Stimulated activated naive CD4-positive, alpha-beta T cell treated with Interleukin-2 at 50 U/mL for 16 hours (primary cell): ENCODE data around the gene DRC1.

Experiments used
- DNase-seq: peaks from one replicate; lab custom pipeline; 2025; lab: John Stamatoyannopoulos, UW

The DRC1 gene

DNA sequence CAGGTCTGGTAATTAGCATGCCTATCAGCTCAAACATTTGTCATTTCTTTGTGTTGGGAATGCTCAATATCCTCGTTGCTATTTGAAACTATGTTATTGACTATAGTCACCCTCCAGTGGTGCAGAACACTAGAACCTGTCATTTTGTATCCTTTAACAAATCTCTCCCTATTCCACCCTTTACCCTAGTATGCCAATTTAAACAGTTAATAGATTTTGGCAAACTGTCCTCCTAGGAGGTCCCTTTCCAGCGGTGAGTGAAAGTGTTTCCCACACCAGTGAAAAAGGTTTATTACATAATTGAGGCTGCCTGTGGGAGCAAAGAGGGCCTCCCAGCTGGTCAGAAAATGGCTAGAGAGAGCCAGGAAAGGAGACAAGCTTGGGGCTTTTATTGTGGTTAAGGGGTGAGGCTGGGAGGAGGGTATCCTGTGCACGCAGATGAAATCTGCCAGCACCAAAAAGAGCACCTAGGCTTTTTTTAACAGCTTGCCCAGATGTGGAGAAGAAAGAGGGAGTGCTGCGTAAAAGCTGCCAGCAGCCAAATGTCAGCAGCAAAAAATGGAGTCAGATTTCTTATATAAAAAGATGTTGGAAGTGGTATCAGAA is 1.8 kb upstream of the DRC1 start:
- no peak for DNase-seq

DNA sequence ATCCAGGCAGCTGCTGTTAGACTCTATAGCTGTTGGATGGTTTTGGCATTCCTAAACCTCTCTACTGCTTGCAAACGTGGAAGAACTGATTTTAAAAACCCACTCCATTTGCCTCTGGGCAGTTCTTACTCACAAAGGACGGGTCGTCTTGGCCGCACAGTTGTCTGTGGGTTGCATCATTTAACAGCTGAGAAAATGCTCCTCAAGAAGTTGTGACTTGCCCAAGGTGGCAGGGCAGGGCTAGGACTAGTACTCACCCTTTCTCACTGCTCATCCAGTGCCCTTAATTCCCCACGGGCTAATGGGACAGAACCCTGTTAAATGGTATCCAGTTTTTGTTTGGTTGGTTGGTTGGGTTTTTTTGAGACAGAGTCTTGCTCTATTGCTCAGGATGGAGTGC is 997 bp upstream of the DRC1 start:
- DNase-seq, result no peak

DNA sequence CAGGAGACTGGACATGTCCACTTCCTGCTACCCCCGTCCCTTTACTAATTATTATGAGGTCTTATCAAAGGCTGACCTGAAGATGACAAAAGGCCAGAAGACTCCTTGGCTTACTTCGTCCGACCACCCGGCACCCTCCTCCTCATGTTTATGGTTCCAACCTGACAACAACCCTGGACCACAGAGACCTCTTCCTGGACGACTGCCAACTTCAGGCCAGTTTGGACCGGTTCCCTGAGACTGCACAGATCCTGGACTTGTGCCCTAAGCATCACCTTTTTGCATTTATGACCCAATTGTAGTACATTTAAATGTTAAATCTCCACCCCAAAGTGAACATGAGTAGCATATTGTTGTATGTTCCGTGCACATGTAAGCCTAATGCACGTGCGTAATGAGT is 5.8 kb downstream of the DRC1 start:
- DNase-seq, result no peak

DNA sequence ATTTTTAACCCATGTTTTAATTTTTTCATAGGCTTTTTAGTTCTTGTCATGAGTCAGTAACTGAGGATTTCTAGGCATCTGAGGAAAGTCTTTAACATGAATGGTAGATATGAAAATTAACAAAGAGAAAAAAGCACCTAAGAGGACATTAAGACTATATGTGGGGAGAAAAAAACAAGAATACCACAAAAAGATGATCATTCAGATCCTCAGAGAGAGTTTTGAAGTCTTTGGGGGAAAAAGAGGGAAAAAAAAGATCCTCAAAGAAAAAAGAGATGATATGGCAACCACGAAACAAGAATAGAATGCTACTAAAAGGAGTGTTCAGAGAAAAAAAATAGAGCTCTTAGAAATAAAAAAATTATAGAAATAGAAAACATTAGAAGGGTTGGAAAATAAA is 8.1 kb downstream of the DRC1 start:
- DNase-seq, result no peak

GRCh38 chr2:26410764-26411243 is 9.1 kb downstream of the DRC1 start:
- DNase-seq, result no peak

DNA sequence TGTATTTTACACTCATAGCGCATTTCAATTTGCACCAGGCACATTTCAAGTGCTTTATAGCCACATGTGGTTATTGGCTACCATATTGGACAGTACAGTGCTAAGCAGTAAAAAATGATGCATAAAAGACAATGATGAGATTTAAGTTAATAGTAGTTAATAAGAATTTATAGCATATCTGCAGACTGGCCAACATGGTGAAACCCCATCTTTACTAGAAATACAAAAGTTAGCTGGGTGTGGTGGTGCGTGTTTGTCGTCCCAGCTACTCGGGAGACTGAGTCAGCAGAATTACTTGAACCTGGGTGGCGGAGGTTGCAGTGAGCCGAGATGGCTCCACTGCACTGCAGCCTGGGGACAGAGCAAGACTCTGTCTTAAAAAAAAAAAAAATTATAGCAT is 9.7 kb downstream of the DRC1 start:
- no peak for DNase-seq

- DNase-seq, result no peak
These were observed 10.5 kb downstream of the DRC1 start for GRCh38 chr2:26412091-26412673.

- DNase-seq, result no peak
These were observed 12.6 kb downstream of the DRC1 start for GRCh38 chr2:26414311-26414710.

DNA sequence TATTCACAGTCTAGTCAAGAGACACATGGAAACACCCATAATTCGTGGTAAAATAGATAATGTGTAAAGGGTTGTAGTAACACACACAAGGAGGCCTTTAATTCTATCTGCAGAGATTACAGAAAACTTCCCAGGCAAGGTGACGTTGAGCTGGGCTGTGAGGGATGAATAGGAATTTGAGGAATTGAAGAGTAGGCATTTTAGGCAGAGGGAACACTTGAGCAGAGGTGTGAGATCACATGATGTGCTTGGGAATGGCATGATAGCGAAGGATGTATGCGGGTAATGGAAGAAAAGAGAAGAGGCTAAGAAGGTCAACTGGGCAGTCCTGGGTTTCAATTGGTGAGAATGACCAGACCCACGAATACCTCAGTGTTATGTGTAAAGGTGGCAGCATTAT is 20.2 kb downstream of the DRC1 start:
- DNase-seq, result no peak

DNA sequence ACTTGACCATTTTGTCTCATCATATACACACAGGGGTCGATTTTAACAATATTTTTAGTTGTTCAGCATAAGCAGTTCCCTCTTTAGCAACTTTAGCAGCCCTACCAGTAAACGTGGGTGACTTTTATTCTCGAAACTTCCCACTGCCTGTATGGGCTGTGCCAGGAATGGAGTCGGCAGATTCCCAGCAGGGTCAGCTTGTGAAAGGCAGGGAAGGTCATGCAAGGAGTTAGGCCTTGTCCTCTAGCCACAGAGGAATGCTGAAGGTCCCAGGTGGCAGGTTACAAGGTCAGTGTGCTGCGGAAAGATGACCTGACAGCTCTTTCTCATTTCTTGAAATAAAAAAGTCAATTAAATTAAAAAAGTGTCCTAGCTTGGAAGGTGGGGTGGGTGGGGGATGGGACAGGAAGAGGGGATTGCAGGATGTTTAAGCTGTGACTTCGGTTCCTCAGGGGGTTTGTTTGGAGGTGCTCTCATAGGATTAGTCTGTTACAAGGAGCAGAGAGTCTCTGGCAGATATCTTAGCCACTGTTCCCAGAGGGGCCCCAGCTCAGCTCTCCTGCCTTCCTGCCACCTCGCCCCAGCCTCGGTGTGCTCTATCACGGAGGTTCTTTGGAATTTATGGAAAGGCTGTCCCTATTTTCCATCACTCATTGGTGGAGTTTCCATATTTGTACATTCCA is 21.4 kb downstream of the DRC1 start:
- DNase-seq, result no peak

DNA sequence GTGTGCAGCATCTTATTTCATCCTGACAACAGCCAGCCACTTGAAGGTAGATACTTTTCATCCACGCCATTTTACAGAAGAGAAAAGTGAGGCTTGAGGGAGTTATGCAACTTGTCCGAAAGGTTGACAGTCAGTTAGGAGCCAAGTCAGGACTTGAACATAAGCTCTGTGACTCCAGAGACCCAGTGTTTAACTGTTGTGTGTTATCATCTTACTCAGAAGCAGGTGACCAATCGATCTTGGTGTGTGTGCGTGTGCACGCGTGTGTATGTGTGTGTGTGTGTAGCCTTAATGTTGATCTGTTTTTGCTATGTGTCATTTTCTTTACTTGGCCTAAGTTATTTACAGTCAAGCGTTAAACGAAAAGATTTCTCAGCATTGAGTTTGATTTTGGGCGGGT is 22.0 kb downstream of the DRC1 start:
- DNase-seq, result no peak

DNA sequence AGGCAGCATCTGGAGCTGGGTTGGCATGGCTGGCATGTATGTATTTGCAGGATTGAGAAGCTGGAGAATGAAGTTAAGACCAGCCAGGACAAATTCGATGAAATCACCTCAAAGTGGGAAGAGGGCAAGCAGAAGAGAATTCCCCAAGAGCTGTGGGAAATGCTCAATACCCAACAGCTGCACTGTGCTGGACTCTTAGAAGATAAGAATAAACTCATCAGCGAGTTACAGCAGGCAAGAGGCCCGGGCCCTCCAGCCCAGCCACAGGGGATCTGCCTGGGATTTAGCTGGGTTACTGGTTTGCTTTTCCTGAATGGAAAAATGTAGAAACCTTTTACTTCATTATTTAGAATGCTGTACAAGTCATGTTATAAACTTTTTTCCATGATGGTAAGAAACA is 22.5 kb downstream of the DRC1 start:
- DNase-seq, result no peak

DNA sequence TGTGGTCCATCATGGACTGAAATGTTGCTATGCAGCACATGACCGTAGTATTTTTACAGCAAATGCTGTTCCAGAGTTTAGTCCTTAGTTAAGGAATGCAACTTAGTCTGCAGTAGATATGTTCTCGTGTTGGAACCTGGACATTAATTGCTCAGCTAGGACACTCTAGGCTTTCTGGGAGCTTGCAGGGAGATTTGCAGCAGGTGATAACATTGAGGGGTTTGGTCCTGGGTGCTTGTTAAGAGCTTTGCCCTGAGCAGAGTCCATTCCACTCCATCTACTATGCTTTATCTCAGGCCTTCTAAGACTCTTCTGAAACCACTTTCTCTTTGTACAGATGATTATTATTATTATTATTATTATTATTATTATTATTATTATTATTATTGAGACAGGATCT is 27.1 kb downstream of the DRC1 start:
- DNase-seq, result no peak

GRCh38 chr2:26429779-26430578 is 28.3 kb downstream of the DRC1 start:
- DNase-seq, result no peak

GRCh38 chr2:26430826-26431225 is 29.1 kb downstream of the DRC1 start:
- no peak for DNase-seq

GRCh38 chr2:26432363-26432762 is 30.6 kb downstream of the DRC1 start:
- no peak for DNase-seq

DNA sequence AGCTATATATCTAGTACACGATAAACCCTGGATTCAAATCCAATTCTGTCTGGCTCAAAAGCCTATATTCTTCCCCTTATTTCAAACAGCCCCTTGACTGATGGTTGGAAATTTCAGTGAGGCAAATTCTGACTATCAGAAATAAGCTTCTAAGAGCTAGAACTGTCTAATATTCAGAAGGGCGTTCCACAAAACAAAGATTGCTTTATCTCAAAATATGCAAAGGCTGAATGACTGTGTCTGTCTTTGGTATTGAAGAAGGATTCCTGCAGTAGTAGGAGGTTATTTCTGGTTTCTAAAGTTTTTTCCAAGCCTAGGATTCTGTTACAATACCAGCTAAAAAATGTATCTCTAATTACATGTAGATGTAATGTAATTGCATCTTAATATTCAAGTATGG is 31.1 kb downstream of the DRC1 start:
- DNase-seq, result no peak

- DNase-seq, result no peak
These were observed 33.4 kb downstream of the DRC1 start for GRCh38 chr2:26435106-26435505.

GRCh38 chr2:26438526-26438925 is 36.8 kb downstream of the DRC1 start:
- no peak for DNase-seq

- no peak for DNase-seq
These were observed 37.2 kb downstream of the DRC1 start for GRCh38 chr2:26438926-26439325.

DNA sequence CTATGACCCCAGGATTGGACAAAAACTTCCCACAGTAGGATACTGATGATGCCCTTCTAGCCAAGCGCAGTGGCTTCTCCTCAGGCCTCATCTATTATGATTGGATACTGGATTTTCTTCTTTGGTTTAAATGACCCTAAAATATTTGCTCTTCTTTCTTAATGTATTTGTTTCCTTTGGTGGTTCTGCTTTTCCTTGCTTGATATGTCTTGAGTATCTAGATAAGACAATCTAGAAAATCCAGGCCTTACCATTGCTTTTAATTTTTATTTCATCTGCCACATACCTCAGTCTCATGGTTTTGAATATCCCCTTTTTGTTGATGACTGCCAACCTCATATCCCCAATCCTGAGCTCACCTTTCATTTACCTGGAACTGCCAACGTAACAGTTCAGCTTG is 40.6 kb downstream of the DRC1 start:
- no peak for DNase-seq

DNA sequence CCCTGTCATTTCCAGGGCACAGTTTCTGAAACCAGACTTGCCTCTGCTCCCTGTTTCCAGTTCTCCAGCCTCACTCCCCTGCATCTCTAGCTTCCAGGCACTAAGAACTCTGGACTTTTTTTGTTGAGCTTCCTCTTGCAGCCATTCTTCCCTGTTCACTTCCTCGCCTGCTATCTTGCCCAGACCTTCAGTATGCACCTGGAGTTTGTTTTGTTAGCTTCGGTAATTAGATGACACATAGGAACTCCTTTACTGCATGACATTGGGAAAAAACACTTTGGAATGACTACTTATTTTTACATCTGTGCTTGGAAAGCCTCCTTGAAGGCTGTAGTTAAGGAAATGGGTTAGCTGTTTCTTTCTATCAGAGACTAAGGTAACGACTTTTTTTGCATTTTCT is 41.0 kb downstream of the DRC1 start:
- DNase-seq, result no peak

DNA sequence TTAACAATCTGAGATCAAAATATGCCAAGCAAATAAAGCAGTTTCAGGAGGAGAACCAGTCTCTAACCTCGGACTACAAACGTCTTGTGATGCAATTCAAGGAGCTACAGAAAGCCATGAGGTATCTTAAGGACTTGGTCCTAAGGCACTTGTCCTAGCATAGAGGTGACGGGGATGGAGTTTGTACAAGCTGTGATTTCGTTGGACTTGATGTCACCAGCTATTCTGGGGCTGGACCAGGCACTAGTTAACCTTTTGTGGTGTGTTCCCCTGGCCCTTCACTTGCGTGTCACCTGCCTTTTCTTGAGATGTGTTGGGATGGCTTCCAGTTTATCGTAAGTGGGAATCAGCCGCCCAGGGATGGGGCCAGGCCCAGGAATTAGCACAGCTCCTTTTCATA is 42.5 kb downstream of the DRC1 start:
- DNase-seq, result no peak
